ENCODE results near the gene HAPSTR1.

DNA sequence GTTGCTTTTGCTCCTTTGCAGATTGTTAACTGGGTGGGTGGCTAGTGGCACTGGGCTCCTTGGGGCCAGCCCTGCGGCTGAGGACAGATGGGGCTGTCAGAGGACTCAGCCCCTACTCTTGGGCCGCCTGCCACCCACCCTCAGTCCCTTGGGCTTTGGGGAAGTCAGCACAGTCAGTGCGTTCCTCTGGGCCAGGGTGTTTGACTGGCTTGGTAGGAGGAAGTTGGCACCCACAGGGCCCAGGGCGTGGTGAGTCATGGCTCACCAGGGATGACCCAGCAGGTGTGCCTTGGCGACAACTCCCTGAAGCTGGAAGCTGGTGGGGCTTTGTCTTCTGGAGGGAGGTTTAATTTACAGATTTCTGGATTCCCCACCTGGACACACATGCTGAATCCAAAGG is 32.4 kb downstream of the HAPSTR1 start:
- TF ChIP-seq EZH2phosphoT487 (IDR thresholded peaks at IDR 0.05; ENCODE audit: low read length) (no peak), EZH2 (optimal IDR thresholded peaks at IDR 0.05; ENCODE audit: low read depth, low read length) (no peak)
- TF ChIP-seq, protein P1, sequence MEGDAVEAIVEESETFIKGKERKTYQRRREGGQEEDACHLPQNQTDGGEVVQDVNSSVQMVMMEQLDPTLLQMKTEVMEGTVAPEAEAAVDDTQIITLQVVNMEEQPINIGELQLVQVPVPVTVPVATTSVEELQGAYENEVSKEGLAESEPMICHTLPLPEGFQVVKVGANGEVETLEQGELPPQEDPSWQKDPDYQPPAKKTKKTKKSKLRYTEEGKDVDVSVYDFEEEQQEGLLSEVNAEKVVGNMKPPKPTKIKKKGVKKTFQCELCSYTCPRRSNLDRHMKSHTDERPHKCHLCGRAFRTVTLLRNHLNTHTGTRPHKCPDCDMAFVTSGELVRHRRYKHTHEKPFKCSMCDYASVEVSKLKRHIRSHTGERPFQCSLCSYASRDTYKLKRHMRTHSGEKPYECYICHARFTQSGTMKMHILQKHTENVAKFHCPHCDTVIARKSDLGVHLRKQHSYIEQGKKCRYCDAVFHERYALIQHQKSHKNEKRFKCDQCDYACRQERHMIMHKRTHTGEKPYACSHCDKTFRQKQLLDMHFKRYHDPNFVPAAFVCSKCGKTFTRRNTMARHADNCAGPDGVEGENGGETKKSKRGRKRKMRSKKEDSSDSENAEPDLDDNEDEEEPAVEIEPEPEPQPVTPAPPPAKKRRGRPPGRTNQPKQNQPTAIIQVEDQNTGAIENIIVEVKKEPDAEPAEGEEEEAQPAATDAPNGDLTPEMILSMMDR (IDR thresholded peaks at IDR 0.05; ENCODE audit: low read length): no peak

Measured in MM.1S (cell line).